HCT116 (cell line): ENCODE data around the gene LRP1B. TPM values are rescaled to one million over a fixed set of nuclear protein-coding genes. Genes with fewer than 3 reads are reported as not detected.

Source experiments
- ATAC-seq: fragments of 200-7000 bp; cut with Tn5 transposase; 2 replicates; pipeline ENCODE4 v1.9.1; 2020; ENCODE audit warnings: mild to moderate bottlenecking, moderate library complexity
- BruUV-seq: library from RNA; stranded (reverse); fragments of 400-500 nt; replicated peaks from 2 replicates; lab custom pipeline; 2021; lab: Mats Ljungman, UMichigan
- CTCF ChIA-PET: fragments of 300-600 bp; sonication (Branson Sonifier 250); formaldehyde crosslinking; loops from one replicate; lab custom pipeline; 2021; ENCODE audit warnings: antibody characterized with exemption; lab: Charles Lee
- POLR2A ChIA-PET: fragments of 300-600, 350-600 bp; sonication (Branson Sonifier 250); formaldehyde crosslinking; loops from one replicate; lab custom pipeline; 2021; ENCODE audit warnings: antibody characterized with exemption; lab: Charles Lee
- RAD21 ChIA-PET, 2 experiments: fragments of 300-600 bp; sonication (Branson Sonifier 250); formaldehyde crosslinking; loops; one replicate each; lab custom pipeline; 2023; ENCODE audit warnings: low total read pairs in 2 of 2; ENCODE audit not compliant: uncharacterized antibody in 2 of 2, unreplicated experiment in 2 of 2, low non-redundant PET in 1 of 2; lab: Charles Lee
- DNase-seq: peaks from one replicate; pipeline ENCODE4 v3.0.0-alpha.2; 2010; ENCODE audit warnings: low read depth, low spot score
- H2AFZ ChIP-seq: fragments of 200-600 bp; shearing (Covaris generic), sonication (generic); 2 replicates; pipeline ENCODE4 v1.6.1; 2017; ENCODE audit warnings: low read depth, mixed run types, mixed read lengths, antibody characterized with exemption, low read length; ENCODE audit not compliant: poor library complexity, severe bottlenecking
- H3K27ac ChIP-seq: 2 replicates; pipeline ENCODE4 v1.5.1; 2012; ENCODE audit warnings: low read depth, low read length
- H3K27me3 ChIP-seq: fragments of 200-600 bp; sonication (generic); 2 replicates; pipeline ENCODE4 v1.6.1; 2016; ENCODE audit warnings: mixed run types, low read length, mixed read lengths; ENCODE audit not compliant: insufficient read depth
- H3K36me3 ChIP-seq, 2 experiments: fragments of 200-500 bp in 1 of 2; fragments of 200-600 bp in 1 of 2; sonication (Bioruptor generic) in 1 of 2; sonication (generic) in 1 of 2; 2 replicates each; pipeline versions ENCODE4 v1.5.1 to v1.6.1; 2014 to 2016; ENCODE audit warnings: low read length in 2 of 2, inconsistent platforms in 1 of 2, mixed read lengths in 1 of 2, mixed run types in 1 of 2; ENCODE audit not compliant: insufficient read depth in 2 of 2, control insufficient read depth in 1 of 2
- H3K4me1 ChIP-seq, 2 experiments: fragments of 200-600 bp in 1 of 2; sonication (generic) in 1 of 2; 2 replicates each; pipeline versions ENCODE4 v1.5.1 to v1.6.1; 2012 to 2017; ENCODE audit warnings: low read length in 2 of 2, inconsistent platforms in 1 of 2, mild to moderate bottlenecking in 1 of 2, mixed read lengths in 1 of 2, mixed run types in 1 of 2, moderate library complexity in 1 of 2; ENCODE audit not compliant: insufficient read depth in 2 of 2, control insufficient read depth in 1 of 2
- H3K4me2 ChIP-seq: fragments of 200-600 bp; sonication (generic); 2 replicates; pipeline ENCODE4 v1.6.1; 2017; ENCODE audit warnings: mixed run types, low read length, mixed read lengths
- H3K4me3 ChIP-seq, 2 experiments: fragments of 200-600 bp in 1 of 2; sonication (generic) in 1 of 2; replicated peaks in 1 of 2; 2 replicates each; pipeline ENCODE4 v1.5.1; 2011 to 2016; ENCODE audit warnings: low read length in 2 of 2, control low read depth in 1 of 2, low read depth in 1 of 2, mild to moderate bottlenecking in 1 of 2, mixed read lengths in 1 of 2, mixed run types in 1 of 2
- H3K79me2 ChIP-seq: fragments of 200-600 bp; sonication (generic); 2 replicates; pipeline ENCODE4 v1.6.1; 2017; ENCODE audit warnings: mild to moderate bottlenecking, mixed run types, low read length, moderate library complexity, mixed read lengths; ENCODE audit not compliant: insufficient read depth
- H3K9ac ChIP-seq: fragments of 200-600 bp; sonication (generic); 2 replicates; pipeline ENCODE4 v1.6.1; 2016; ENCODE audit warnings: low read length, mixed read lengths
- H3K9me2 ChIP-seq: fragments of 200-600 bp; sonication (generic), shearing (Covaris generic); 2 replicates; pipeline ENCODE4 v1.6.1; 2017; ENCODE audit warnings: mixed run types, mild to moderate bottlenecking, moderate library complexity; ENCODE audit not compliant: insufficient read depth
- H3K9me3 ChIP-seq, 2 experiments: fragments of 200-500 bp in 1 of 2; fragments of 200-600 bp in 1 of 2; sonication (Bioruptor generic) in 1 of 2; sonication (generic) in 1 of 2; 2 replicates each; pipeline ENCODE4 v1.6.1; 2014 to 2017; ENCODE audit warnings: low read length in 2 of 2, mixed read lengths in 2 of 2, inconsistent platforms in 1 of 2, low read depth in 1 of 2, mild to moderate bottlenecking in 1 of 2, mixed run types in 1 of 2, moderate library complexity in 1 of 2; ENCODE audit not compliant: control insufficient read depth in 1 of 2, insufficient read depth in 1 of 2
- H4K20me1 ChIP-seq: fragments of 200-600 bp; sonication (generic), shearing (Covaris generic); 2 replicates; pipeline ENCODE4 v1.6.1; 2017; ENCODE audit warnings: mixed run types, mild to moderate bottlenecking, moderate library complexity; ENCODE audit not compliant: insufficient read depth
- CBX3 ChIP-seq: IDR thresholded peaks from 2 replicates; pipeline ENCODE4 v1.6.1; 2012; ENCODE audit warnings: low read depth
- CEBPB ChIP-seq: IDR thresholded peaks from 2 replicates; pipeline ENCODE4 v1.6.1; 2012; ENCODE audit warnings: low read depth
- EGR1 ChIP-seq: IDR thresholded peaks from 2 replicates; pipeline ENCODE4 v1.6.1; 2012; ENCODE audit warnings: low read depth
- ELF1 ChIP-seq: IDR thresholded peaks from 2 replicates; pipeline ENCODE4 v1.6.1; 2012; ENCODE audit warnings: low read depth, borderline replicate concordance
- EZH2phosphoT487 ChIP-seq: fragments of 200-600 bp; IDR thresholded peaks from 2 replicates; pipeline ENCODE4 v1.6.1; 2018; ENCODE audit warnings: antibody characterized with exemption, borderline replicate concordance
- FOSL1 ChIP-seq: IDR thresholded peaks from 2 replicates; pipeline ENCODE4 v1.6.1; 2012; ENCODE audit warnings: low read depth
- JUND ChIP-seq: IDR thresholded peaks from 2 replicates; pipeline ENCODE4 v1.6.1; 2012
- MAX ChIP-seq: IDR thresholded peaks from 2 replicates; pipeline ENCODE4 v1.6.1; 2012
- POLR2AphosphoS5 ChIP-seq: IDR thresholded peaks from 2 replicates; pipeline ENCODE4 v1.6.1; 2011; ENCODE audit warnings: mild to moderate bottlenecking, low read depth, low read length, moderate library complexity
- RAD21 ChIP-seq: IDR thresholded peaks from 2 replicates; pipeline ENCODE4 v1.6.1; 2012; ENCODE audit warnings: low read depth, mild to moderate bottlenecking
- SP1 ChIP-seq: IDR thresholded peaks from 2 replicates; pipeline ENCODE4 v1.6.1; 2012; ENCODE audit warnings: low read depth
- SRF ChIP-seq: IDR thresholded peaks from 2 replicates; pipeline ENCODE4 v1.6.1; 2012; ENCODE audit warnings: low read depth
- YY1 ChIP-seq: IDR thresholded peaks from 2 replicates; pipeline ENCODE4 v1.6.1; 2011; ENCODE audit warnings: low read length, low read depth, moderate library complexity, mild to moderate bottlenecking; ENCODE audit not compliant: insufficient replicate concordance; ENCODE audit errors: extremely low read depth
- ZFX ChIP-seq: fragments of 450-650 bp; IDR thresholded peaks from 2 replicates; pipeline ENCODE4 v1.6.1; 2017
- intact Hi-C: fragments of 100-400 bp; cut with micrococcal nuclease; formaldehyde crosslinking; loops from 2 replicates; pipeline ENCODE4 v1.10.0; 2022
- total RNA-seq: library from RNA; stranded (reverse); gene quantifications from one replicate; pipeline ENCODE4 v1.2.1, GENCODE V29; 2021; ENCODE audit not compliant: unreplicated experiment
- TF ChIP-seq, protein P1 (sequence below), 3 experiments: fragments of 200-600 bp in 1 of 3; sonication (generic) in 1 of 3; IDR thresholded peaks in 2 of 3; conservative IDR thresholded peaks in 1 of 3; 2 replicates each; pipeline ENCODE4 v1.5.1; 2012 to 2017; ENCODE audit warnings: low read depth in 2 of 3, low read length in 2 of 3, antibody characterized with exemption in 1 of 3, borderline replicate concordance in 1 of 3, control low read depth in 1 of 3, mild to moderate bottlenecking in 1 of 3, mixed read lengths in 1 of 3, mixed run types in 1 of 3, moderate library complexity in 1 of 3; ENCODE audit not compliant: insufficient read depth in 1 of 3

Gene LRP1B
- total RNA-seq, 1 experiment from 2014 or later: 0.34 TPM

- H3K27ac ChIP-seq: no peak overlapping the region
- H3K4me2 ChIP-seq: no peak overlapping the region
- no TSS peak for BruUV-seq
- RAD21 ChIA-PET: no interaction called here
- no peaks in the 10 kb centered on the region for H3K9me3 ChIP-seq
- H3K9ac ChIP-seq: no peak overlapping the region
- H3K36me3 ChIP-seq: no peaks in the 10 kb centered on the region
- no peaks in the 10 kb centered on the region for H3K79me2 ChIP-seq
- no peaks in the 10 kb centered on the region for H3K27me3 ChIP-seq
- ATAC-seq (no peak), DNase-seq (no peak)
- no peak overlapping the region for H3K4me3 ChIP-seq
- H4K20me1 ChIP-seq: no peaks in the 10 kb centered on the region
- intact Hi-C loops: no loop called here
- CTCF ChIA-PET: interaction anchor here (2.0 kb wide), 1 partner anchor 10 kb away, joined by 7 read pairs; no protein-coding TSS in a partner anchor
- no peaks in the 10 kb centered on the region for H3K4me1 ChIP-seq
- H2AFZ ChIP-seq: no peak overlapping the region
- H3K9me2 ChIP-seq: no peaks in the 10 kb centered on the region
- POLR2A ChIA-PET: no interaction called here
- TF ChIP-seq ELF1 (no peak), ZFX (no peak), JUND (no peak), EGR1 (no peak), YY1 (no peak), RAD21 (no peak), SP1 (no peak), POLR2AphosphoS5 (no peak), MAX (no peak)
Measured at GRCh38 chr2:140597205-140597604, 1533.6 kb downstream of the LRP1B start.

DNA sequence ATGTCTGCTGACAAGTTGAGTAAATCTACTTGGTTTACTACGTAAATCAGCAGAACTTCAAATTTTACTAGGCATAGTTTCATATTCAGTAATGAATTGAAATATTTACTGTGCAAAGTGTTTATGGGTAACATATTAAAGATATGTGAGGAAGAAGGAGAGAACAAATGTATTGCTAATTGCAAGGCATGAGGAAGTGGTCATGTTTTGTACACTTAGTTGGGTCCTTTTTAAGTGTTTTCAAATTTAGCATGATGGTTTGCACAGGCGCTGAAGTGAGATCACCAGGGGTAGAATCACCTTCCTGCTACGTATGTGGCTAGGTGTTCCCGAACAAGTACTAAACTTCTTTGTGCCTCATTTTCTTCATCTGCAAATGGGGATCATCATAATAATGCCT is 1534.4 kb downstream of the LRP1B start:
- DNase-seq (no peak), ATAC-seq (no peak)
- CTCF ChIA-PET: interaction anchor here (2.0 kb wide), 1 partner anchor 10 kb away, joined by 7 read pairs; no protein-coding TSS in a partner anchor
- intact Hi-C loops: no loop called here
- Histone ChIP-seq H3K9me2 (no peaks in the 10 kb centered on the region), H3K79me2 (no peaks in the 10 kb centered on the region), H4K20me1 (no peaks in the 10 kb centered on the region), H3K27ac (no peak overlapping the region), H2AFZ (no peak overlapping the region), H3K9me3 (no peaks in the 10 kb centered on the region), H3K4me1 (no peaks in the 10 kb centered on the region), H3K36me3 (no peaks in the 10 kb centered on the region), H3K4me2 (no peak overlapping the region), H3K27me3 (no peaks in the 10 kb centered on the region), H3K9ac (no peak overlapping the region), H3K4me3 (no peak overlapping the region)
- RAD21 ChIA-PET: no interaction called here
- TF ChIP-seq, protein P1, sequence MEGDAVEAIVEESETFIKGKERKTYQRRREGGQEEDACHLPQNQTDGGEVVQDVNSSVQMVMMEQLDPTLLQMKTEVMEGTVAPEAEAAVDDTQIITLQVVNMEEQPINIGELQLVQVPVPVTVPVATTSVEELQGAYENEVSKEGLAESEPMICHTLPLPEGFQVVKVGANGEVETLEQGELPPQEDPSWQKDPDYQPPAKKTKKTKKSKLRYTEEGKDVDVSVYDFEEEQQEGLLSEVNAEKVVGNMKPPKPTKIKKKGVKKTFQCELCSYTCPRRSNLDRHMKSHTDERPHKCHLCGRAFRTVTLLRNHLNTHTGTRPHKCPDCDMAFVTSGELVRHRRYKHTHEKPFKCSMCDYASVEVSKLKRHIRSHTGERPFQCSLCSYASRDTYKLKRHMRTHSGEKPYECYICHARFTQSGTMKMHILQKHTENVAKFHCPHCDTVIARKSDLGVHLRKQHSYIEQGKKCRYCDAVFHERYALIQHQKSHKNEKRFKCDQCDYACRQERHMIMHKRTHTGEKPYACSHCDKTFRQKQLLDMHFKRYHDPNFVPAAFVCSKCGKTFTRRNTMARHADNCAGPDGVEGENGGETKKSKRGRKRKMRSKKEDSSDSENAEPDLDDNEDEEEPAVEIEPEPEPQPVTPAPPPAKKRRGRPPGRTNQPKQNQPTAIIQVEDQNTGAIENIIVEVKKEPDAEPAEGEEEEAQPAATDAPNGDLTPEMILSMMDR (IDR thresholded peaks at IDR 0.05 in 2 of 3, conservative IDR thresholded peaks at IDR 0.05 in 1 of 3; ENCODE audit: borderline replicate concordance in 1 of 3, insufficient read depth in 1 of 3, low read depth in 2 of 3, low read length in 2 of 3): no peak
- no peak for TF ChIP-seq FOSL1
- no peak for TF ChIP-seq CEBPB
- no peak for TF ChIP-seq ELF1
- TF ChIP-seq SP1: no peak
- no peak for TF ChIP-seq SRF
- TF ChIP-seq CBX3: no peak
- TF ChIP-seq EZH2phosphoT487: no peak
- no TSS peak for BruUV-seq
- POLR2A ChIA-PET: no interaction called here
